WTC11 (cell line): ENCODE results near the gene MED27. TPM values are rescaled to one million over a fixed set of nuclear protein-coding genes. Genes with fewer than 3 reads are reported as not detected.

Experiments
- ATAC-seq: fragments of 200-7000 bp; cut with Tn5 transposase; 2 replicates; pipeline ENCODE4 v1.10.0; 2021; ENCODE audit warnings: mild to moderate bottlenecking, moderate library complexity
- CTCF ChIA-PET: fragments of 300-600 bp; sonication (Branson Sonifier 250); formaldehyde crosslinking; loops from one replicate; lab custom pipeline; 2021; ENCODE audit warnings: antibody characterized with exemption; lab: Charles Lee
- POLR2A ChIA-PET: fragments of 350-600 bp; sonication (Branson Sonifier 250); formaldehyde crosslinking; loops from one replicate; lab custom pipeline; 2021; ENCODE audit warnings: antibody characterized with exemption; lab: Charles Lee
- DNase-seq: peaks from one replicate; pipeline ENCODE4 v3.0.0; 2021; ENCODE audit warnings: low spot score
- H3K27ac Mint-ChIP-seq: 2 replicates; pipeline ENCODE4 v1.8.0; 2021; ENCODE audit warnings: mixed read lengths
- H3K27me3 Mint-ChIP-seq: 2 replicates; pipeline ENCODE4 v1.8.0; 2021; ENCODE audit warnings: low read depth, mild to moderate bottlenecking, moderate library complexity, mixed read lengths
- H3K36me3 Mint-ChIP-seq: 2 replicates; pipeline ENCODE4 v1.8.0; 2021; ENCODE audit warnings: mixed read lengths
- H3K4me1 Mint-ChIP-seq: 2 replicates; pipeline ENCODE4 v1.8.0; 2022; ENCODE audit warnings: mixed read lengths
- H3K4me3 Mint-ChIP-seq: 2 replicates; pipeline ENCODE4 v1.8.0; 2021; ENCODE audit warnings: mild to moderate bottlenecking, moderate library complexity, mixed read lengths
- H3K9me3 Mint-ChIP-seq: 2 replicates; pipeline ENCODE4 v1.8.0; 2021; ENCODE audit warnings: mixed read lengths
- AFF4 ChIP-seq: sonication (generic); formaldehyde crosslinking; IDR thresholded peaks from 2 replicates; pipeline ENCODE4 v1.8.1; 2023; ENCODE audit warnings: mild to moderate bottlenecking, missing genetic modification reagents, borderline replicate concordance
- ATF1 ChIP-seq: sonication (generic); formaldehyde crosslinking; IDR thresholded peaks from 2 replicates; pipeline ENCODE4 v1.8.1; 2023; ENCODE audit warnings: mild to moderate bottlenecking, moderate library complexity, missing genetic modification reagents
- CREM ChIP-seq: sonication (generic); formaldehyde crosslinking; IDR thresholded peaks from 2 replicates; pipeline ENCODE4 v1.8.1; 2022; ENCODE audit warnings: mild to moderate bottlenecking, missing genetic modification reagents, moderate library complexity
- E2F1 ChIP-seq: sonication (generic); formaldehyde crosslinking; IDR thresholded peaks from 2 replicates; pipeline ENCODE4 v1.8.0; 2022; ENCODE audit warnings: mild to moderate bottlenecking, missing genetic modification reagents
- E2F4 ChIP-seq: sonication (generic); formaldehyde crosslinking; IDR thresholded peaks from 2 replicates; pipeline ENCODE4 v1.8.1; 2022; ENCODE audit warnings: low read depth, mild to moderate bottlenecking, moderate library complexity, missing genetic modification reagents, borderline replicate concordance
- ESRRA ChIP-seq: sonication (generic); formaldehyde crosslinking; IDR thresholded peaks from 2 replicates; pipeline ENCODE4 v1.8.1; 2022; ENCODE audit warnings: mild to moderate bottlenecking, missing genetic modification reagents, borderline replicate concordance
- ETV6 ChIP-seq: sonication (generic); formaldehyde crosslinking; IDR thresholded peaks from 2 replicates; pipeline ENCODE4 v1.8.1; 2022; ENCODE audit warnings: mild to moderate bottlenecking, missing genetic modification reagents
- FOXJ3 ChIP-seq: sonication (generic); formaldehyde crosslinking; IDR thresholded peaks from 2 replicates; pipeline ENCODE4 v1.9.0; 2021; ENCODE audit warnings: missing genetic modification reagents, mild to moderate bottlenecking, borderline replicate concordance
- FOXK1 ChIP-seq: sonication (generic); formaldehyde crosslinking; IDR thresholded peaks from 2 replicates; pipeline ENCODE4 v1.8.0; 2022; ENCODE audit warnings: mild to moderate bottlenecking, moderate library complexity, missing genetic modification reagents
- FOXP4 ChIP-seq: sonication (generic); formaldehyde crosslinking; IDR thresholded peaks from 2 replicates; pipeline ENCODE4 v1.8.0; 2022; ENCODE audit warnings: mild to moderate bottlenecking, missing genetic modification reagents
- MXD4 ChIP-seq: fragments of 250-450 bp; sonication (Bioruptor Pico); IDR thresholded peaks from 2 replicates; pipeline ENCODE4 v1.8.0; 2021; ENCODE audit warnings: mild to moderate bottlenecking, moderate library complexity, borderline replicate concordance
- NFE2L1 ChIP-seq: sonication (generic); formaldehyde crosslinking; IDR thresholded peaks from 2 replicates; pipeline ENCODE4 v1.8.1; 2023; ENCODE audit warnings: missing genetic modification reagents
- SMAD3 ChIP-seq: sonication (generic); formaldehyde crosslinking; IDR thresholded peaks from 2 replicates; pipeline ENCODE4 v1.8.0; 2022; ENCODE audit warnings: missing genetic modification reagents, mild to moderate bottlenecking, borderline replicate concordance
- USF1 ChIP-seq: sonication (generic); formaldehyde crosslinking; IDR thresholded peaks from 2 replicates; pipeline ENCODE4 v1.8.0; 2022; ENCODE audit warnings: mild to moderate bottlenecking, missing genetic modification reagents
- ZNF219 ChIP-seq: sonication (generic); formaldehyde crosslinking; IDR thresholded peaks from 2 replicates; pipeline ENCODE4 v1.8.0; 2023; ENCODE audit warnings: missing genetic modification reagents, mild to moderate bottlenecking, borderline replicate concordance
- ZNF232 ChIP-seq: sonication (generic); formaldehyde crosslinking; IDR thresholded peaks from 2 replicates; pipeline ENCODE4 v1.8.0; 2022; ENCODE audit warnings: mild to moderate bottlenecking, missing genetic modification reagents
- ZNF263 ChIP-seq: sonication (generic); formaldehyde crosslinking; IDR thresholded peaks from 2 replicates; pipeline ENCODE4 v1.8.1; 2022; ENCODE audit warnings: low read depth, mild to moderate bottlenecking, moderate library complexity, missing genetic modification reagents
- ZNF396 ChIP-seq: fragments of 250-450 bp; sonication (Bioruptor Pico); IDR thresholded peaks from 2 replicates; pipeline ENCODE4 v1.8.0; 2021; ENCODE audit warnings: mild to moderate bottlenecking, moderate library complexity, borderline replicate concordance
- ZNF416 ChIP-seq: fragments of 250-450 bp; sonication (Bioruptor Pico); IDR thresholded peaks from 2 replicates; pipeline ENCODE4 v1.9.0; 2021; ENCODE audit warnings: mild to moderate bottlenecking, inconsistent platforms
- ZNF671 ChIP-seq: fragments of 250-450 bp; sonication (Bioruptor Pico); IDR thresholded peaks from 2 replicates; pipeline ENCODE4 v1.8.0; 2021; ENCODE audit warnings: mild to moderate bottlenecking
- total RNA-seq: library from RNA; stranded (reverse); gene quantifications from 3 replicates; pipeline ENCODE4 v1.2.3, GENCODE V29; 2021

MED27 gene
- total RNA-seq, 1 experiment from 2014 or later: 27.9 TPM

- TF ChIP-seq FOXP4 (CRISPR knock-in tag): no peak
- TF ChIP-seq ZNF671 (CRISPR knock-in tag): no peak
- TF ChIP-seq ZNF219 (CRISPR knock-in tag): no peak
- TF ChIP-seq ZNF396 (CRISPR knock-in tag): no peak
- no peak for TF ChIP-seq ATF1 (CRISPR knock-in tag)
- TF ChIP-seq MXD4 (CRISPR knock-in tag): no peak
- TF ChIP-seq SMAD3 (CRISPR knock-in tag): no peak
- no peak for TF ChIP-seq USF1
These were observed 41.4 kb upstream of the MED27 start (continued) for GRCh38 chr9:132121021-132121420.

- CTCF ChIA-PET: interaction anchor here (0.5 kb wide), 1 partner anchor 9 kb away, joined by 5 read pairs; no protein-coding TSS in a partner anchor
- peaks cover 13% of the 10 kb centered on the region for H3K27me3 Mint-ChIP-seq
- DNase-seq: no peak
- H3K4me1 Mint-ChIP-seq: peaks cover 14% of the 10 kb centered on the region
- no peaks in the 10 kb centered on the region for H3K36me3 Mint-ChIP-seq
- POLR2A ChIA-PET: no interaction called here
- H3K4me3 Mint-ChIP-seq: no peak overlapping the region
- no peak overlapping the region for H3K27ac Mint-ChIP-seq
- H3K9me3 Mint-ChIP-seq: 0 out of 2 replicates have a peak, but pooled peaks cover 3% of the 10 kb centered on the region
- ATAC-seq: no peak
- TF ChIP-seq ZNF232 (CRISPR knock-in tag) (no peak), E2F4 (CRISPR knock-in tag) (no peak), ETV6 (CRISPR knock-in tag) (no peak), FOXK1 (CRISPR knock-in tag) (no peak), FOXJ3 (CRISPR knock-in tag) (no peak), ZNF671 (CRISPR knock-in tag) (no peak), ESRRA (no peak), ZNF263 (no peak), E2F1 (CRISPR knock-in tag) (no peak), CREM (CRISPR knock-in tag) (no peak), ZNF416 (CRISPR knock-in tag) (no peak), AFF4 (CRISPR knock-in tag) (no peak), NFE2L1 (CRISPR knock-in tag) (no peak)
These were observed 38.0 kb upstream of the MED27 start for GRCh38 chr9:132117694-132118093.
